WTC11 (cell line): ENCODE measurements around the gene CERS4. TPM values are rescaled to one million over a fixed set of nuclear protein-coding genes. Genes with fewer than 3 reads are reported as not detected.

Source experiments
- ATAC-seq: fragments of 200-7000 bp; cut with Tn5 transposase; 2 replicates; pipeline ENCODE4 v1.10.0; 2021; ENCODE audit warnings: mild to moderate bottlenecking, moderate library complexity
- CTCF ChIA-PET: fragments of 300-600 bp; sonication (Branson Sonifier 250); formaldehyde crosslinking; loops from one replicate; lab custom pipeline; 2021; ENCODE audit warnings: antibody characterized with exemption; lab: Charles Lee
- POLR2A ChIA-PET: fragments of 350-600 bp; sonication (Branson Sonifier 250); formaldehyde crosslinking; loops from one replicate; lab custom pipeline; 2021; ENCODE audit warnings: antibody characterized with exemption; lab: Charles Lee
- DNase-seq: peaks from one replicate; pipeline ENCODE4 v3.0.0; 2021; ENCODE audit warnings: low spot score
- H3K27ac Mint-ChIP-seq: 2 replicates; pipeline ENCODE4 v1.8.0; 2021; ENCODE audit warnings: mixed read lengths
- H3K27me3 Mint-ChIP-seq: 2 replicates; pipeline ENCODE4 v1.8.0; 2021; ENCODE audit warnings: low read depth, mild to moderate bottlenecking, moderate library complexity, mixed read lengths
- H3K36me3 Mint-ChIP-seq: 2 replicates; pipeline ENCODE4 v1.8.0; 2021; ENCODE audit warnings: mixed read lengths
- H3K4me1 Mint-ChIP-seq: 2 replicates; pipeline ENCODE4 v1.8.0; 2022; ENCODE audit warnings: mixed read lengths
- H3K4me3 Mint-ChIP-seq: 2 replicates; pipeline ENCODE4 v1.8.0; 2021; ENCODE audit warnings: mild to moderate bottlenecking, moderate library complexity, mixed read lengths
- H3K9me3 Mint-ChIP-seq: 2 replicates; pipeline ENCODE4 v1.8.0; 2021; ENCODE audit warnings: mixed read lengths
- AR ChIP-seq: fragments of 250-450 bp; sonication (Bioruptor Pico); IDR thresholded peaks from 2 replicates; pipeline ENCODE4 v1.9.0; 2021; ENCODE audit warnings: mild to moderate bottlenecking
- ATF3 ChIP-seq: sonication (generic); formaldehyde crosslinking; conservative IDR thresholded peaks from 2 replicates; pipeline ENCODE4 v1.8.1; 2022; ENCODE audit warnings: mild to moderate bottlenecking, missing genetic modification reagents
- E2F4 ChIP-seq: sonication (generic); formaldehyde crosslinking; IDR thresholded peaks from 2 replicates; pipeline ENCODE4 v1.8.1; 2022; ENCODE audit warnings: low read depth, mild to moderate bottlenecking, moderate library complexity, missing genetic modification reagents, borderline replicate concordance
- EMX1 ChIP-seq: fragments of 250-450 bp; sonication (Bioruptor Pico); IDR thresholded peaks from 2 replicates; pipeline ENCODE4 v1.8.0; 2021; ENCODE audit warnings: mild to moderate bottlenecking
- FOXK1 ChIP-seq: sonication (generic); formaldehyde crosslinking; IDR thresholded peaks from 2 replicates; pipeline ENCODE4 v1.8.0; 2022; ENCODE audit warnings: mild to moderate bottlenecking, moderate library complexity, missing genetic modification reagents
- KAT7 ChIP-seq: sonication (generic); formaldehyde crosslinking; IDR thresholded peaks from 2 replicates; pipeline ENCODE4 v1.8.1; 2023; ENCODE audit warnings: missing genetic modification reagents, mild to moderate bottlenecking, borderline replicate concordance
- RORB ChIP-seq: fragments of 250-450 bp; sonication (Bioruptor Pico); IDR thresholded peaks from 2 replicates; pipeline ENCODE4 v1.9.0; 2021; ENCODE audit warnings: mild to moderate bottlenecking
- TEAD4 ChIP-seq: sonication (generic); formaldehyde crosslinking; IDR thresholded peaks from 2 replicates; pipeline ENCODE4 v1.8.0; 2022; ENCODE audit warnings: mild to moderate bottlenecking, missing genetic modification reagents
- USF1 ChIP-seq: sonication (generic); formaldehyde crosslinking; IDR thresholded peaks from 2 replicates; pipeline ENCODE4 v1.8.0; 2022; ENCODE audit warnings: mild to moderate bottlenecking, missing genetic modification reagents
- USF2 ChIP-seq: sonication (generic); formaldehyde crosslinking; IDR thresholded peaks from 2 replicates; pipeline ENCODE4 v1.8.1; 2023; ENCODE audit warnings: mild to moderate bottlenecking, missing genetic modification reagents, moderate library complexity
- ZBTB21 ChIP-seq: sonication (generic); formaldehyde crosslinking; IDR thresholded peaks from 2 replicates; pipeline ENCODE4 v1.8.1; 2023; ENCODE audit warnings: mild to moderate bottlenecking, missing genetic modification reagents, borderline replicate concordance
- ZNF138 ChIP-seq: sonication (generic); formaldehyde crosslinking; conservative IDR thresholded peaks from 2 replicates; pipeline ENCODE4 v1.8.1; 2022; ENCODE audit warnings: mild to moderate bottlenecking, moderate library complexity, missing genetic modification reagents
- ZNF232 ChIP-seq: sonication (generic); formaldehyde crosslinking; IDR thresholded peaks from 2 replicates; pipeline ENCODE4 v1.8.0; 2022; ENCODE audit warnings: mild to moderate bottlenecking, missing genetic modification reagents
- ZNF416 ChIP-seq: fragments of 250-450 bp; sonication (Bioruptor Pico); IDR thresholded peaks from 2 replicates; pipeline ENCODE4 v1.9.0; 2021; ENCODE audit warnings: mild to moderate bottlenecking, inconsistent platforms
- total RNA-seq: library from RNA; stranded (reverse); gene quantifications from 3 replicates; pipeline ENCODE4 v1.2.3, GENCODE V29; 2021
- TF ChIP-seq, protein P1 (sequence below): fragments of 250-450 bp; sonication (Bioruptor Pico); IDR thresholded peaks from 2 replicates; pipeline ENCODE4 v1.9.0; 2021; ENCODE audit warnings: moderate library complexity, mild to moderate bottlenecking, inconsistent platforms, borderline replicate concordance
- TF ChIP-seq, protein P2 (sequence below): sonication (generic); formaldehyde crosslinking; IDR thresholded peaks from 2 replicates; pipeline ENCODE4 v1.8.1; 2023; ENCODE audit warnings: mild to moderate bottlenecking, missing genetic modification reagents
- TF ChIP-seq, protein P3 (sequence below): sonication (generic); formaldehyde crosslinking; IDR thresholded peaks from 2 replicates; pipeline ENCODE4 v1.8.1; 2023; ENCODE audit warnings: mild to moderate bottlenecking, missing genetic modification reagents, moderate library complexity

Gene CERS4
- total RNA-seq, 1 experiment from 2014 or later, result 116 TPM

DNA sequence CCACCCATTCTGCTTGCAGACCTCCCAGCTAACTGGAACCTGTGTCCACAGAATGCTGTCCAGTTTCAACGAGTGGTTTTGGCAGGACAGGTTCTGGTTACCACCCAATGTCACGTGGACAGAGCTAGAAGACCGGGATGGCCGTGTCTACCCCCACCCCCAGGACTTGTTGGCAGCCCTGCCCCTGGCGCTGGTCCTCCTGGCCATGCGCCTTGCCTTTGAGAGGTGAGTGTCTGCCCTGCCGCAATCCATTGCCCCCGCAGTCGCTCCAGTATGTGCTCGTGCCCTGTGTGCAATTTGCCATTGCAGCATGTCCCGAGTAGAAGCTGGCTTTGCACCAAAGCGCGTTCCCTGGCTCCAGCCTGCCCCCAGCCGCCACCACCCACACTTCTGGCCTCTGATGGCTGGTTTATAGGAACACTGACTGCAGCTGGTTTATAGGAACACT, 41.9 kb downstream of the CERS4 start:
- Mint-ChIP-seq H3K27ac (no peak overlapping the region), H3K9me3 (peaks cover 14% of the 10 kb centered on the region), H3K36me3 (peaks cover 29% of the 10 kb centered on the region), H3K4me1 (peaks cover 3% of the 10 kb centered on the region; the same call in 1 of the 2 replicates), H3K27me3 (no peaks in the 10 kb centered on the region), H3K4me3 (no peak overlapping the region)
- DNase-seq (no peak), ATAC-seq (no peak)
- TF ChIP-seq RORB (CRISPR knock-in tag) (no peak), ZNF232 (CRISPR knock-in tag) (no peak), FOXK1 (no peak), AR (CRISPR knock-in tag) (no peak), EMX1 (no peak), USF1 (CRISPR knock-in tag) (no peak), ZNF416 (no peak), KAT7 (CRISPR knock-in tag) (no peak), ZBTB21 (no peak), USF2 (no peak), TEAD4 (CRISPR knock-in tag) (no peak), ZNF138 (no peak), ATF3 (CRISPR knock-in tag) (no peak), E2F4 (no peak)
- TF ChIP-seq, protein P1, sequence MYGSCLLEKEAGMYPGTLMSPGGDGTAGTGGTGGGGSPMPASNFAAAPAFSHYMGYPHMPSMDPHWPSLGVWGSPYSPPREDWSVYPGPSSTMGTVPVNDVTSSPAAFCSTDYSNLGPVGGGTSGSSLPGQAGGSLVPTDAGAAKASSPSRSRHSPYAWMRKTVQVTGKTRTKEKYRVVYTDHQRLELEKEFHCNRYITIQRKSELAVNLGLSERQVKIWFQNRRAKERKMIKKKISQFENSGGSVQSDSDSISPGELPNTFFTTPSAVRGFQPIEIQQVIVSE (CRISPR knock-in tag), result no peak
- TF ChIP-seq, protein P2, sequence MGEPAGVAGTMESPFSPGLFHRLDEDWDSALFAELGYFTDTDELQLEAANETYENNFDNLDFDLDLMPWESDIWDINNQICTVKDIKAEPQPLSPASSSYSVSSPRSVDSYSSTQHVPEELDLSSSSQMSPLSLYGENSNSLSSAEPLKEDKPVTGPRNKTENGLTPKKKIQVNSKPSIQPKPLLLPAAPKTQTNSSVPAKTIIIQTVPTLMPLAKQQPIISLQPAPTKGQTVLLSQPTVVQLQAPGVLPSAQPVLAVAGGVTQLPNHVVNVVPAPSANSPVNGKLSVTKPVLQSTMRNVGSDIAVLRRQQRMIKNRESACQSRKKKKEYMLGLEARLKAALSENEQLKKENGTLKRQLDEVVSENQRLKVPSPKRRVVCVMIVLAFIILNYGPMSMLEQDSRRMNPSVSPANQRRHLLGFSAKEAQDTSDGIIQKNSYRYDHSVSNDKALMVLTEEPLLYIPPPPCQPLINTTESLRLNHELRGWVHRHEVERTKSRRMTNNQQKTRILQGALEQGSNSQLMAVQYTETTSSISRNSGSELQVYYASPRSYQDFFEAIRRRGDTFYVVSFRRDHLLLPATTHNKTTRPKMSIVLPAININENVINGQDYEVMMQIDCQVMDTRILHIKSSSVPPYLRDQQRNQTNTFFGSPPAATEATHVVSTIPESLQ (CRISPR knock-in tag), result no peak
- TF ChIP-seq, protein P3, sequence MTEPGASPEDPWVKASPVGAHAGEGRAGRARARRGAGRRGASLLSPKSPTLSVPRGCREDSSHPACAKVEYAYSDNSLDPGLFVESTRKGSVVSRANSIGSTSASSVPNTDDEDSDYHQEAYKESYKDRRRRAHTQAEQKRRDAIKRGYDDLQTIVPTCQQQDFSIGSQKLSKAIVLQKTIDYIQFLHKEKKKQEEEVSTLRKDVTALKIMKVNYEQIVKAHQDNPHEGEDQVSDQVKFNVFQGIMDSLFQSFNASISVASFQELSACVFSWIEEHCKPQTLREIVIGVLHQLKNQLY, result no peak
- POLR2A ChIA-PET, result interaction anchor here (0.6 kb wide), 1 partner anchor 126 kb away, joined by 4 read pairs; no protein-coding TSS in a partner anchor
- CTCF ChIA-PET, result interaction anchor here (0.6 to 6.3 kb wide), 4 partner anchors 47 to 307 kb away, joined by 3 to 55 read pairs (median 5); no protein-coding TSS in a partner anchor
